GM12892 (cell line): ENCODE measurements around the gene DNAJC18.

Experiments used
- POLR2A ChIP-seq: IDR thresholded peaks from 2 replicates; pipeline ENCODE4 v1.6.1; 2011; ENCODE audit warnings: low read depth, low read length, control low read depth
- POLR2AphosphoS5 ChIP-seq: IDR thresholded peaks from 2 replicates; pipeline ENCODE4 v1.6.1; 2011; ENCODE audit warnings: low read depth, low read length, control low read depth

DNA sequence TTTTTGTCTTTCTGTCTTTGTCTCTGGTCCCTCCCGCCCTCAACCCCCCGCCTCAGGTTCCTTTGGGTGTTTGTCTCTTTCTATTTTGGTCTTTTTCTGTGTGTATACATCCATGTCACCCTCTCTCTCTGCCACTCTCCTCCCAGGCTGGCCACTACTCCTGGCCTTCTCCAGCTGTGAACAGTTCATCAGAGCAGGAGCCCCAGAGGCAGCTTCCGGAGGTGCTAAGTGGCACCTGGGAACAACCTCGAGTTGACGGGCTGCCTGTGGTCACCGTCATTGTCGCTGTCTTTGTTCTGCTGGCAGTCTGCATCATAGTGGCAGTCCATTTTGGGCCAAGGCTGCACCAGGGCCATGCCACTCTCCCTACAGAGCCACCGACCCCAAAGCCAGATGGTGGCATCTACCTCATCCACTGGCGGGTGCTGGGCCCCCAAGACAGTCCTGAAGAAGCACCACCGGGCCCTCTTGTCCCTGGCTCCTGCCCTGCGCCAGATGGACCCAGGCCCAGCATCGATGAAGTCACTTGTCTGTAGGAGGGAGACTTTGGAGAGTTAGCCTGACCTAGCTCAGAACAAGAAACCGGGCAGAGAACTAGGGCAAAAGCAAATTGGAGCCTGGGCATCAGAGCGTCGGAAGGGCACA lies 33.2 kb upstream of the DNAJC18 start:
- TF ChIP-seq POLR2A (no peak), POLR2AphosphoS5 (no peak)
